PC-9 (cell line): ENCODE measurements around the gene KIF1C.

Source experiments
- CTCF ChIP-seq: fragments of 200-600 bp; sonication (generic); conservative IDR thresholded peaks from 2 replicates; pipeline ENCODE4 v1.6.1; 2017; ENCODE audit warnings: mixed run types, antibody characterized with exemption, mild to moderate bottlenecking, moderate library complexity
- EZH2 ChIP-seq: fragments of 200-600 bp; sonication (generic); IDR thresholded peaks from 2 replicates; pipeline ENCODE4 v1.8.0; 2017; ENCODE audit warnings: antibody characterized with exemption, low read depth

GRCh38 chr17:5049314-5049841, 51.6 kb downstream of the KIF1C start:
- TF ChIP-seq EZH2: no peak
- TF ChIP-seq CTCF: no peak
